Activated CD4-positive, alpha-beta T cell treated with anti-CD3 and anti-CD28 coated beads, Interleukin-2, amount 50 U/mL, for 48 hours (primary cell): Measurements from ENCODE around the gene STAC.
"Not testable (repeated sequence)": the region's sequence is repeated elsewhere in the genome, so short reads cannot be mapped to it uniquely, and the experiment has no call there.

Source experiments
- DNase-seq, 2 experiments: peaks; one replicate each; pipeline ENCODE4 v3.0.0-alpha.2; 2020

The STAC gene

DNA sequence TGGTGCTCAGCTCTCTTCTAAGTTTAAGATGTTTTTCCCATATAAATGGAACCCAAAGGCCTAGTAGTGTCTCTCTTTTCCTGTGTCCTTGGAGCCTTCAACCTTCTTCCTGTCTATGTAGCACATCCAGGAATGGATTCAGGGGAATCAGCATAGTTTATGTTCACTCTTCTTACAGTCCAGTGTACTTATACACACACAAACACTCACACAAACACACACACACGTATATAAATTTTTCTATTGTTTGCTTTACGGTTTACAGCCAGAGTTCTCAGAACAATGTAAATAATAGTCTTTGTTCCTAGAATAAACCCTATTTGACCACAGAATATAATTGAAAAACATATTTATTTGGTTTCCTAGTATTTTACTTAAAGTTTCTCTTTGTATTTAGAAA lies 36.9 kb downstream of the STAC start:
- DNase-seq = no peak

DNA sequence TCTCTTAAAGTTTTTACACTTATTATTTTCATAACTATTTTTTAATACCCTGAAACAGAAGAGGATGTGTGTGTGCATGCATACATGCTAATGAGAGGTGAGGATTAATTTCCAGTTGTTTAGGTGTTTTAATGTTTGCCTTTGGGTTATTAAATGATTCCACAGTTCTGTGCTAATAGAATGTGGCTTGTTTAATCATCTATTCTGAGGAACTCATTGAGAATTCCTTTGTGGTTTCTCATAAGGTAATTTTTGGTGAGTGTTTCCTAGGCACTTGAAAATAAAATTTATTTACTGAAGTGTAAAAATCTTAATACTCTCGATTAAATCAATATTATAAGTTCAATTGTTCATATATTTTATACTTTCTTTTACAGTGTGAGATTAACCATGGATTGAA lies 38.0 kb downstream of the STAC start:
- no peak for DNase-seq

DNA sequence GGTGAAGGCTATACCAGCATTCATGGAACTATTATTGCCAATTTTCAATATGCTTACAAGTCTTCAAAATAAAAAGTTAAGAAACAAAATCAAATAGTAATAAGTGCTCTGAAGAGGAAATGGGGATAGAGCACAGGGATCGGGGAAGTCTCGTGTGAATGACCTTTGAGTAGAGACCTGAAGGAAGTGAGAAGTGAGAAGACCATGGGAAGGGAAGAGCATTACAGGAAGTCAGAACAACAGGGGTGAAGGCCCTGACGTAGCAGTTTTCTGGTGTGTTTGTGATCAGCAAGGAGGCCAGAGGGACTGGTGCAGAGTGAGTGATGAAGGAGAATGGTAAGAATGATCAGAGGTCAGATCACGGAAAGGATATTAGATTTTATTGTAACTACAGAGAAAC lies 48.1 kb downstream of the STAC start:
- no peak for DNase-seq

GRCh38 chr3:36429986-36430485 lies 49.7 kb downstream of the STAC start:
- DNase-seq = no peak

DNA sequence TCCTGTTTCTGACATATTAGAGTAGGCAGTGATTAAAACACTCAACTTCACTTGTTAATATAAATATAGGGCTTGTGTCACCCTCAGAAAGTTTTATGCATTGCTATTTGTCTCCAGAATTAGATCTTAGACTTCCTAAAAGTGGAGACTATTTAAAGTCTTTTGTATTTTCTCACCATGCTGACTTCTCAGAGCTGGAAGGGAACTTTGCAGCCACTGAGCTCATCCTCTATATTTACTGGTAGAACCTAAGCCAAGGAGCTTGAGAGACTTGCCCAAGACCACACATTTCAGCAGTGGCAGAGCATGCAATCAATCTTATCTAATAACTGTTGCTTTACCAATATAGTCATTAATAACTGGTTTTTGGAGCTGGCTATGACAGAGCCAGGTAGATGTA lies 53.2 kb downstream of the STAC start:
- DNase-seq = no peak

- DNase-seq = no peak
These were observed 54.6 kb downstream of the STAC start for GRCh38 chr3:36434687-36435426.

DNA sequence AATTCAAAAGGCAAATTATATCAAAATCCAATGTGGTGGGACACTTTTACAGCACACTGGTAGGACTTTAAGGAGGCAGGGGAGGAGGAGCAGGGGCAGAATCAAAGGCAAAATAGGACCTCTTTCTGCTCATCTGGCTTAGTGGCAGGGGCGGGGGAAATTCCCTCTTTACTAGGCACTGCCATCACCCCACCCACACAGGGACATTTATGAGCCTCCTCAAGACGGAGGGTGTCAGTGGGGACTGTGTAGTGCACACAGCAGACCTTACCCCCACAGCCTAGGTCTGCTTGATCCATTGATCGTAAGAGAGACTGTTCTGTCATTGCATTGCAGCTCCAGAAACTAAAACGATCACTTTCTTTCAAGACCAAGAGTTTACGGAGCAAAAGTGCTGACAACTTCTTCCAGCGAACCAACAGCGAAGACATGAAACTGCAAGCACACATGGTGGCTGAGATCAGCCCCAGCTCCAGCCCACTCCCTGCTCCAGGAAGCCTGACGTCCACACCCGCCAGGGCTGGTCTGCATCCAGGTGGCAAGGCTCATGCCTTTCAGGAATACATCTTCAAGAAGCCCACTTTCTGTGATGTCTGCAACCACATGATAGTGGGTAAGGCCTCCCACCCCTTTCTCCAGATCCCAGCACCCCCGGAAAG lies 62.9 kb downstream of the STAC start:
- no peak for DNase-seq

GRCh38 chr3:36444909-36445308 lies 64.6 kb downstream of the STAC start:
- DNase-seq = no peak

DNA sequence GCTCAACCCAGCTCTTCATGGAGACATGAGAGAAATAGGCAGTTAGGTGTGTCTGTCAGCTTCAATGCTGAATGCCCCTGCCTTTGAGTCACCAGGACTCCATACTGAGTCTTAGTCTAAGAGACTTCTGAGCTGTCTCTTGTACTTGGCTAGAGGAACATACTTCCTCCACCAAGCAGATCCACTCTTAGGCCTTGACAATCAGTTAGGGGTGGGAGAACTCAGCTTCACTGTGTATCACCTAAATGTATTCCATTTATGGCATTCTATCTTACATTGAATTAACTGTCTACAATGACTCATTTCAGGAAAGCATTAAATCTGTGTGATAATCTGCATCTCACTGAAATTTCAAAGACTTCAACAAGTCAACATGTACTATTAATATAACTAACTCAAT lies 66.0 kb downstream of the STAC start:
- no peak for DNase-seq

DNA sequence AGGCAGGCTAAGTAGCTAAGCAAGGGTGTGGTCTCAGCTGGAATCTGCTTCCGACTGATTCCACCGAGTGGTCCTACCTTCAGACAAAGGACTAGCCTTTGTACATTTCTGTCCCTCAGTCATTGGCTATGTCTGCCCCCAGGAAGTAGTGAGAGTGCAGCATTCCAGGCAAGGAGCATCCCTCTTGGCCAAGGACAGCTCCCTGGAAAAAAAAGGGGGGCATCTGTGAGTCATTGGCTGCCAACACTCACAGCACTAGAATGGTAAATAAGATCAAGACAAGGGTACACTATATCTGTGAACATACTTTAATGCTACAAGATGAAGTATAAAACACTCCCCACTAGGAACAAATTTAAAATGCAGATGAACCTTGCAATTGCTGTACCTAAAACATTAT lies 66.8 kb downstream of the STAC start:
- no peak for DNase-seq

DNA sequence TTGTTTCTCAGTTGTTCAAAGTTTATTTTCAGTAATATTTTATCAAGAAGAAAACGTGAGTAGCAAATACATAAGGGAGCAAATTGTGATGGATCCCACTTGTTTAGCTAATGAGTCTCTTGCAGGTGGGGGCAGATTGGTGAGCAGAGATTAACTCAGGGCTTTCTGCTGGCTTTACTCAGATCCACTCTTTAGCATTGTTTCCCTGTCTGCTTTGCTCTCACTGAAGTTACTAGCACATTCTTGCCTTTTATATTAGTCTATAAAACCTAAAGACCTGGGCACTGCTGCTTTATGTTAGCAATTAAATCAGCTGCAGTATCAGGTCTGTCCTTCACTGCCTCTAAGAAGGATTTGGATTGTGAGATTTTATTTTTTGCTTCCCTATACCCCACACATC lies 71.5 kb downstream of the STAC start:
- DNase-seq = no peak

DNA sequence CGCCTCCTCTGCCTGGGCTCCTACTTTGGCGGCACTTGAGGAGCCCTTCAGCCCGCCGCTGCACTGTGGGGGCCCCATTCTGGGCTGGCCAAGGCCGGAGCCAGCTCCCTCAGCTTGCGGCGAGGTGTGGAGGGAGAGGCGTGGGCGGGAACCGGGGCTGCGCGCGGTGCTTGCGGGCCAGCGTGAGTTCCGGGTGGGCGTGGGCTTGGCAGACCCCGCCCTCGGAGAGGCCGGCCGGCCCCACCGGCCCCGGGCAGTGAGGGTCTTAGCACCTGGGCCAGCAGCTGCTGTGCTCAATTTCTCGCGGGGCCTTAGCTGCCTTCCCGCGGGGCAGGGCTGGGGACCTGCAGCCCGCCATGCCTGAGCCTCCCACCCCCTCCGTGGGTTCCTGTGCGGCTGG lies 72.9 kb downstream of the STAC start:
- DNase-seq = not testable (repeated sequence)

DNA sequence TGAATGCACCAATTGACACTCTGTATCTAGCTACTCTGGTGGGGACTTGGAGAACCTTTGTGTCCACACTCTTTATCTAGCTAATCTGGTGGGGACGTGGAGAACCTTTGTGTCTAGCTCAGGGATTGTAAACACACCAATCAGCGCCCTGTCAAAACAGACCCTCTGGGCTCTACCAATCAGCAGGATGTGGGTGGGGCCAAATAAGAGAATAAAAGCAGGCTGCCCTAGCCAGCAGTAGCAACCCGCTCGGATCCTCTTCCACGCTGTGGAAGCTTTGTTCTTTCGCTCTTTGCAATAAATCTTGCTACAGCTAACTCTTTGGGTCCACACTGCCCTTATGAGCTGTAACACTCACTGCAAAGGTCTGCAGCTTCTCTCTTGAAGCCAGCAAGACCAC lies 73.6 kb downstream of the STAC start:
- DNase-seq = not testable (repeated sequence)

DNA sequence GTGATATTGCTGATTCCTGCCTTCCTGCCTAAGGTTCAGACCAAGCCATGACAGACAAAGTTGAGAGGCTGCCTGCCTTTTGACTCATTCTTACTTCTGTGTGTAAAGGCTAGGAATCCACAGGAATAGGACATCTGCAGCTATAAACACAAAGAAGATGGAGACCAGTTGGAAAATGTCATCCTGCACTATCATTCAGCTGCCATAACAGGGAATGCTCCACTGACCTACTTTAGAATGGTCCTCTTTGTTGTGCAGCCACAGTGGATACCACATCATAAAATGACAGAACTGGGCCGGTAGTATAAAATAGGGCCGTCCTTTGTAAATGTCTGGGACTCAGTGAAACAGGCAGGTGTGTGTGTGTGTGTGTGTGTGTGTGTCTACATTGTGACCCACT lies 75.1 kb downstream of the STAC start:
- DNase-seq = no peak

- DNase-seq = no peak
These were observed 76.5 kb downstream of the STAC start for GRCh38 chr3:36456784-36457183.

DNA sequence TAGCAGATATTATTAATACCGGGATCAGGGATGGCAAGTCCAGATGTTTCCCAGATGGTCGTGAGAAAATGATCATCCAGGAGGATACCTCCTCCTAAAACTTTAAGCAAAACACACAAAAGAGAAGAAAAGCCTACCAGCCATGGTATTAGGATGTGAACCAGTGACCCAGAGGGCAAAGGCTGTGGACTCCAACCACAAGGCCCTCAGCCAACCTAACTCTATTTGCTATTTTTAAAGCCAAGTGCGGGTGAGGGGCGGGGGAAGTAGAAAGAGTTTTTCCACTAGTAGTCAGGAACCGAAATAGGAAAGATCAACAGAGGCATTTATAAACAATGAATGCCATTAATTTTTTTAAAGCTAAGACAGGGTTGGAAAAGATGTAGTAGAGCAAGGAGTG lies 77.4 kb downstream of the STAC start:
- no peak for DNase-seq

DNA sequence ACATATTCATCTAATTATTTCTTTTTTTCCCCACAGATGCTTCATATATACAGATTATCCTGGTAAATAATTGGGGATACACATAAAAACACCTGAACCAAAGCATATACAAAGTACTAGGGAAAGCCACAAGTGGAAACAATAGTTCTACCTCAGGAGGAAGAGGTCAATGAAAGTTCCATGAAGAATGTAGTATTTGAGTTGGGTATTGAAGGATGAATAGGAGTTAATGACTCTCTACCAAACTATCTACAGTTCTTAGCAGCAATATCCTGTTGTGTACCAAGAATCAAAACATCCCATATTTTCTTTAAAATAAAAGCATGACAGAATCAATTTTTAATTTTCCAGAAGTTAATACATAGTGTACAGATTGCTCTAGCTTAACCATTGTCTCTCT lies 78.9 kb downstream of the STAC start:
- DNase-seq = no peak

DNA sequence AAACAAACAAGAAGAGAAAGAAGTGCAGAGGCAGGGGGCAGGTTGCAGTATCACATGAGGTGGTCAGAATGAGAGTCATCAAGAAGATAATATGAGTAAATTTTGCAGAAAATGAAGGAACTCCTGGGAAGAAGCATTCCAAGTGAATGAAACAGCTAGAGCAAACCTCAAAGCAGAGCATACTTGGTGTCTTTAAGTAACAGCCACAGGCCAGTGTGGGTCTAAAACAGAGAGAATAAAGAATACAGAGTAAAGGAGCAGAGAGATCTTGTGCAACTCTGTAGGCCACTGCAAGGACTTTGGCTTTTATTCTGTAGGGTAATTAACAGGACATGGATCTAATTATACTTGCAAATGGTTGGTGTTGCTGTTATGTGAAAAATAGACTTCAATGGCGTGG lies 81.3 kb downstream of the STAC start:
- no peak for DNase-seq

GRCh38 chr3:36472045-36472444 lies 91.7 kb downstream of the STAC start:
- DNase-seq = not testable (repeated sequence)

GRCh38 chr3:36475558-36475957 lies 95.3 kb downstream of the STAC start:
- DNase-seq = no peak

- no peak for DNase-seq
These were observed 96.1 kb downstream of the STAC start for GRCh38 chr3:36476286-36476942.

GRCh38 chr3:36477655-36478054 lies 97.4 kb downstream of the STAC start:
- no peak for DNase-seq

DNA sequence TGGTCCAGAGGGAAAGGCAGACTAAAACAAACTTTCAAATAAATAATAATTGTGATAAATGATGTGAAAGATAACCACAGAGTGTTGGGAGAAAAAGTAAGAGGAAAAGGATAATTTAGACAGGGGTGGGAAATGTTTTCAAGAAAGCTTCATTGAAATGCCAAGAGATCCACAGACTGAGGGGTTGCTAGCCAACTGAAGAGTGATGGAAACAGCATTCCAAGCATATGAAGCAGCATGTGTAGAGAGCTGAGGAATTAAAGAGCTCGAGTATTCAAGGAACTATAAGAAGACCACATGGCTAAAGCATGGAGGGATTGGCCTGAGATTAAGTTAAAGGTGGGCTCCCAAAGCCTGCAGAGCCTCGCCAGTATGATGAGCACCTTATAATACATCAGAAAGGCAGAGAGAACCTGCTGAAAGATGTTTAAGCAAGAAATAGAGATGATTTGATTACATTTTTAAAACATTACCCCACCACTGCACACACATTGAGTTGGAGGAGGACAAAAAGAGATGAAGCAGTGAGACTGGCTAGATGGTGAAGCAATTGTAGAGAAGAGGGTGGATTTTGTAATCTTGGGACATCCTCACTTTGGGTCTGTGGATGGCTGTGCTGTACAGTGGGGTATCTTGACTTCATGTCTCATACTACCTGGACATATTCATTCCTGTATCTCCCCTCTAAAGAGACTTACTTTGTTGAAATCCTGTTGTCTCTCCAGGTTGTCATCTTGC lies 100.8 kb downstream of the STAC start:
- no peak for DNase-seq
